Neuronal stem cell (in vitro differentiated cells): Measurements from ENCODE around the gene ELOVL7.
A peak's percentile ranks its signal among the peaks of the same experiment; 100 is the strongest.

Experiments
- DNase-seq: peaks from one replicate; pipeline ENCODE4 v3.0.0-alpha.2; 2013; ENCODE audit warnings: low spot score
- H2AFZ ChIP-seq: one replicate; pipeline ENCODE4 v1.6.1; 2013; ENCODE audit warnings: mild to moderate bottlenecking, low read length, inconsistent platforms
- H2AK5ac ChIP-seq: 2 replicates; pipeline ENCODE4 v1.6.1; 2013; ENCODE audit warnings: low read depth, mild to moderate bottlenecking, inconsistent platforms, low read length, moderate library complexity, mixed read lengths
- H2BK120ac ChIP-seq: 2 replicates; pipeline ENCODE4 v1.6.1; 2013; ENCODE audit warnings: low read depth, mild to moderate bottlenecking, inconsistent platforms, low read length, moderate library complexity, mixed read lengths
- H2BK12ac ChIP-seq: one replicate; pipeline ENCODE4 v1.6.1; 2013; ENCODE audit warnings: low read length, inconsistent platforms
- H2BK15ac ChIP-seq: 2 replicates; pipeline ENCODE4 v1.6.1; 2013; ENCODE audit warnings: mild to moderate bottlenecking, low read length, inconsistent platforms, mixed read lengths
- H2BK5ac ChIP-seq: one replicate; pipeline ENCODE4 v1.6.1; 2013; ENCODE audit warnings: inconsistent platforms, mild to moderate bottlenecking, low read length, moderate library complexity
- H3K14ac ChIP-seq: one replicate; pipeline ENCODE4 v1.6.1; 2013; ENCODE audit warnings: low read length, inconsistent platforms
- H3K18ac ChIP-seq: 2 replicates; pipeline ENCODE4 v1.6.1; 2013; ENCODE audit warnings: low read length, inconsistent platforms
- H3K23ac ChIP-seq: 2 replicates; pipeline ENCODE4 v1.6.1; 2013; ENCODE audit warnings: low read depth, mild to moderate bottlenecking, mixed read lengths, low read length, inconsistent platforms; ENCODE audit not compliant: poor library complexity
- H3K27ac ChIP-seq: replicated peaks from 3 replicates; pipeline ENCODE4 v1.5.1; 2013; ENCODE audit warnings: low read length, inconsistent platforms
- H3K27me3 ChIP-seq, 3 experiments: 2 replicates each; pipeline ENCODE4 v1.6.1; 2013; ENCODE audit warnings: low read length in 3 of 3, mild to moderate bottlenecking in 2 of 3, inconsistent platforms in 1 of 3, low read depth in 1 of 3, mixed read lengths in 1 of 3, moderate library complexity in 1 of 3; ENCODE audit not compliant: control insufficient read depth in 3 of 3, insufficient read depth in 3 of 3
- H3K36me3 ChIP-seq, 2 donors: replicated peaks in 1 of 2; 2 replicates each; pipeline ENCODE4 v1.6.1; 2013; ENCODE audit warnings: low read length in 2 of 2; ENCODE audit not compliant: control insufficient read depth in 2 of 2, insufficient read depth in 2 of 2
- H3K4ac ChIP-seq: 2 replicates; pipeline ENCODE4 v1.6.1; 2013; ENCODE audit warnings: inconsistent platforms, mild to moderate bottlenecking, low read length, moderate library complexity
- H3K4me1 ChIP-seq, 2 donors: 1 replicate in 1 of 2; 2 replicates in 1 of 2; pipeline ENCODE4 v1.6.1; 2013; ENCODE audit warnings: low read length in 2 of 2, low read depth in 1 of 2; ENCODE audit not compliant: control insufficient read depth in 2 of 2, insufficient read depth in 1 of 2
- H3K4me2 ChIP-seq: one replicate; pipeline ENCODE4 v1.6.1; 2013; ENCODE audit warnings: mild to moderate bottlenecking, low read length, inconsistent platforms; ENCODE audit not compliant: insufficient read depth, poor library complexity, severe bottlenecking
- H3K4me3 ChIP-seq, 2 donors: 2 replicates each; pipeline ENCODE4 v1.5.1; 2013; ENCODE audit warnings: low read length in 2 of 2, mild to moderate bottlenecking in 2 of 2, inconsistent platforms in 1 of 2, moderate library complexity in 1 of 2
- H3K79me1 ChIP-seq: one replicate; pipeline ENCODE4 v1.6.1; 2013; ENCODE audit warnings: low read depth, mild to moderate bottlenecking, inconsistent platforms, low read length, moderate library complexity
- H3K9ac ChIP-seq: one replicate; pipeline ENCODE4 v1.6.1; 2013; ENCODE audit warnings: mild to moderate bottlenecking, low read depth, low read length, inconsistent platforms; ENCODE audit not compliant: poor library complexity
- H3K9me3 ChIP-seq, 2 donors: replicated peaks in 1 of 2; 2 replicates each; pipeline versions ENCODE3 to v1.6.1; 2013; ENCODE audit warnings: low read length in 2 of 2, mild to moderate bottlenecking in 2 of 2, inconsistent platforms in 1 of 2, low read depth in 1 of 2, mixed read lengths in 1 of 2, moderate library complexity in 1 of 2; ENCODE audit not compliant: control insufficient read depth in 2 of 2, insufficient read depth in 1 of 2
- H4K8ac ChIP-seq: one replicate; pipeline ENCODE4 v1.6.1; 2013; ENCODE audit warnings: low read depth, mild to moderate bottlenecking, inconsistent platforms, low read length, moderate library complexity
- H4K91ac ChIP-seq: one replicate; pipeline ENCODE4 v1.6.1; 2013; ENCODE audit warnings: low read length, low read depth, mild to moderate bottlenecking, inconsistent platforms; ENCODE audit not compliant: poor library complexity
- WGBS, 2 donors: extraction: QIAGEN DNeasy Blood & Tissue Kit; methylation state at CpG; one replicate each; pipeline ENCODE4 v1.1.7; 2013; ENCODE audit warnings: missing lambda C conversion rate in 2 of 2, mixed read lengths in 1 of 2; ENCODE audit not compliant: insufficient read length in 2 of 2, insufficient replicate concordance in 1 of 2; ENCODE audit errors: extremely low coverage in 2 of 2; 5-methylcytosine and 5-hydroxymethylcytosine counted together

Gene ELOVL7

GRCh38 chr5:60806591-60807243 is 37.4 kb downstream of the ELOVL7 start:
- no peaks in the 10 kb centered on the region for H3K36me3 ChIP-seq
- no peak overlapping the region for H2BK15ac ChIP-seq
- DNase-seq, result no peak

GRCh38 chr5:60805463-60805862 is 38.6 kb downstream of the ELOVL7 start:
- Histone ChIP-seq H3K4me1 (no peaks in the 10 kb centered on the region), H3K23ac (no peak overlapping the region), H2BK15ac (no peak overlapping the region), H3K4me3 (no peak overlapping the region), H3K9ac (no peak overlapping the region), H3K79me1 (no peaks in the 10 kb centered on the region), H3K18ac (no peak overlapping the region), H2BK12ac (no peak overlapping the region), H3K14ac (no peak overlapping the region), H3K4me2 (no peak overlapping the region), H4K91ac (no peak overlapping the region), H2BK5ac (no peak overlapping the region), H3K36me3 (no peaks in the 10 kb centered on the region), H4K8ac (no peak overlapping the region), H2AK5ac (no peak overlapping the region), H3K27ac (no peak overlapping the region), H3K9me3 (no peaks in the 10 kb centered on the region), H3K27me3 (no peaks in the 10 kb centered on the region), H2BK120ac (no peak overlapping the region), H3K4ac (no peak overlapping the region), H2AFZ (no peak overlapping the region)
- no peak for DNase-seq

More at GRCh38 chr5:60806591-60807243, 37.4 kb downstream of the ELOVL7 start:
- Histone ChIP-seq H2BK12ac (no peak overlapping the region), H3K9ac (no peak overlapping the region), H2AFZ (peak overlapping the region; percentile 55), H3K23ac (no peak overlapping the region), H3K79me1 (no peaks in the 10 kb centered on the region), H3K4ac (no peak overlapping the region), H3K9me3 (no peaks in the 10 kb centered on the region), H2AK5ac (no peak overlapping the region), H3K4me3 (no peak overlapping the region), H2BK120ac (no peak overlapping the region), H3K27ac (no peak overlapping the region), H4K91ac (no peak overlapping the region), H4K8ac (no peak overlapping the region), H2BK5ac (no peak overlapping the region), H3K4me1 (no peaks in the 10 kb centered on the region), H3K27me3 (no peaks in the 10 kb centered on the region), H3K4me2 (no peak overlapping the region), H3K18ac (no peak overlapping the region), H3K14ac (no peak overlapping the region)
- WGBS, 2 donors, result no CpG with 5 or more reads among the region's 5 CpGs

GRCh38 chr5:60803712-60804111 is 40.4 kb downstream of the ELOVL7 start:
- H4K91ac ChIP-seq, result no peak overlapping the region
- H3K4me3 ChIP-seq, result no peak overlapping the region
- no peaks in the 10 kb centered on the region for H3K79me1 ChIP-seq
- H3K18ac ChIP-seq, result no peak overlapping the region
- H2BK12ac ChIP-seq, result no peak overlapping the region
- no peaks in the 10 kb centered on the region for H3K4me1 ChIP-seq
- no peak overlapping the region for H3K23ac ChIP-seq
- H4K8ac ChIP-seq, result no peak overlapping the region
- H2AK5ac ChIP-seq, result no peak overlapping the region
- no peak overlapping the region for H2BK15ac ChIP-seq
- H2AFZ ChIP-seq, result no peak overlapping the region
- H3K14ac ChIP-seq, result no peak overlapping the region
- H3K9ac ChIP-seq, result no peak overlapping the region
- no peak overlapping the region for H3K4me2 ChIP-seq
- H2BK120ac ChIP-seq, result no peak overlapping the region
- no peak overlapping the region for H3K4ac ChIP-seq
- no peaks in the 10 kb centered on the region for H3K27me3 ChIP-seq
- no peaks in the 10 kb centered on the region for H3K36me3 ChIP-seq
- no peak overlapping the region for H3K27ac ChIP-seq
- no peak overlapping the region for H2BK5ac ChIP-seq
- WGBS, 2 donors, result no CpG with 5 or more reads among the region's 2 CpGs
- H3K9me3 ChIP-seq, result no peaks in the 10 kb centered on the region
- DNase-seq, result no peak

- H3K4ac ChIP-seq, result no peak overlapping the region
- WGBS, 2 donors, result no CpG with 5 or more reads among the region's 1 CpG
- H2BK12ac ChIP-seq, result no peak overlapping the region
- H2BK15ac ChIP-seq, result no peak overlapping the region
- H4K91ac ChIP-seq, result no peak overlapping the region
- H3K27ac ChIP-seq, result no peak overlapping the region
- no peaks in the 10 kb centered on the region for H3K79me1 ChIP-seq
- no peaks in the 10 kb centered on the region for H3K36me3 ChIP-seq
- no peak overlapping the region for H2AK5ac ChIP-seq
- H3K27me3 ChIP-seq, result no peaks in the 10 kb centered on the region
- no peak overlapping the region for H2BK120ac ChIP-seq
- H2BK5ac ChIP-seq, result no peak overlapping the region
- H3K9ac ChIP-seq, result no peak overlapping the region
- H2AFZ ChIP-seq, result no peak overlapping the region
- H3K18ac ChIP-seq, result no peak overlapping the region
- no peaks in the 10 kb centered on the region for H3K4me1 ChIP-seq
- H3K4me3 ChIP-seq, result no peak overlapping the region
- H3K23ac ChIP-seq, result no peak overlapping the region
- no peak overlapping the region for H4K8ac ChIP-seq
- no peak overlapping the region for H3K4me2 ChIP-seq
- no peaks in the 10 kb centered on the region for H3K9me3 ChIP-seq
- DNase-seq, result no peak
- no peak overlapping the region for H3K14ac ChIP-seq
Measured at GRCh38 chr5:60802986-60803385, 41.1 kb downstream of the ELOVL7 start.
